Activated T-cell treated with anti-CD3 and anti-CD28 coated beads, Interleukin-2, amount 50 U/mL, for 4 hours (primary cell): ENCODE data around the gene PIKFYVE. TPM values are rescaled to one million over a fixed set of nuclear protein-coding genes. Genes with fewer than 3 reads are reported as not detected.
"Not testable (repeated sequence)": the region's sequence is repeated elsewhere in the genome, so short reads cannot be mapped to it uniquely, and the experiment has no call there.

ENCODE experiments used
- ATAC-seq, 2 donors: fragments of 200-7000 bp; cut with Tn5 transposase; one replicate each; pipeline ENCODE4 v1.10.0; 2021
- DNase-seq: peaks from one replicate; pipeline ENCODE4 v3.0.0-alpha.2; 2020
- H3K27me3 Mint-ChIP-seq: one replicate; pipeline ENCODE4 v1.8.0; 2021; ENCODE audit warnings: low read depth, mixed read lengths
- H3K36me3 Mint-ChIP-seq: one replicate; pipeline ENCODE4 v1.8.0; 2022; ENCODE audit warnings: mixed read lengths; ENCODE audit not compliant: insufficient read depth
- H3K4me1 Mint-ChIP-seq: one replicate; pipeline ENCODE4 v1.8.0; 2021; ENCODE audit warnings: low read depth, mixed read lengths
- H3K4me3 Mint-ChIP-seq: one replicate; pipeline ENCODE4 v1.8.0; 2021; ENCODE audit warnings: mild to moderate bottlenecking, moderate library complexity, mixed read lengths
- H3K9me3 Mint-ChIP-seq: one replicate; pipeline ENCODE4 v1.8.0; 2021; ENCODE audit warnings: mixed read lengths
- total RNA-seq, 3 donors: library from RNA; stranded (reverse); gene quantifications; one replicate each; pipeline ENCODE4 v1.2.1, GENCODE V29; 2021

PIKFYVE gene
- total RNA-seq, 3 donors from 2014 or later, result 13.1 to 14.8 (median 13.6) TPM

DNA sequence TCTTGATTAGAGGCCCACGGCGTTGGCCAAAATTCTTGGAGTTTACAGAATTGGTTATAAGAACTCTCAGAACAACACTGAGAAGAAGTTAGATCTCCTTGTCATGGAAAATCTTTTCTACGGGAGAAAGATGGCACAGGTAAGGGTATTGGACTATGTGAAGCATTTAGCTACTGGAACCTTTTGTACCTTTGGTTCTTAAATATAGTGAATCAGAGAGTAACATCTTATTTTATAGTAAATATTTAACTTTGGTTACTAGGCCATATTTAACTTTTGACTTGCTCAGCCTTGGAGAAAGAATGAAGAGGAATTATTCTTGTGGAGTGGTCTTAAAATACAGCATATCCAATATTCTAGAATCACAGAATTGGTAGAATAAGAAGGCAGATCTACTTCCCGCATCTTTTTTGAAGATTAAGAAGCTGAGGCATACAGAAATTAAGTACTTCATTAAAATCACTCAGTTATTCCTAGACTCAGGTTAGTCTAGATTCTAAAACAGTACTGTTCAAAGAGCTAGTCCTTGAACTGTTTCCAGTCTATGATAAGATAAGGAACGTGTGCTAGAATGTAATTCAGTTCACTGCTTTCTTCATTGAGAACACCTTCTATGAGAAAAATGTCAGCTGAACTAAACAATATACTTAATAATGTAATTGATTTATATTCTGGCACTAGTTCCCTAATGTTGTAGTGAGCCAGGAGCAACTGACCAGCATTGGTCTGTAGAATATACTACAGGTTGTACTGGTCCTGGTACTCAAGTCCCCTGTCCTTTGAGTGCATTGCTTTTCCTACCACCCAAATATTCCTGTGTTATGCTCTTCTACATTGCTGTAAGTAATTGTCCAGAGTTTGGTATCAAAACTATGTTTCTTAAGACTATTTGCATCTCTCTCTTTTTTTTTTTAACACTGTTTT is 86.9 kb downstream of the PIKFYVE start:
- Mint-ChIP-seq H3K4me3 (no peak overlapping the region), H3K36me3 (peaks cover 27% of the 10 kb centered on the region), H3K27me3 (no peaks in the 10 kb centered on the region), H3K4me1 (peaks cover 2% of the 10 kb centered on the region), H3K9me3 (no peaks in the 10 kb centered on the region)
- DNase-seq (no peak), ATAC-seq (no peak)

- H3K4me3 Mint-ChIP-seq, result no peak overlapping the region
- no peak for DNase-seq
- H3K4me1 Mint-ChIP-seq, result peaks cover 4% of the 10 kb centered on the region
- no peaks in the 10 kb centered on the region for H3K27me3 Mint-ChIP-seq
- peaks cover 30% of the 10 kb centered on the region for H3K36me3 Mint-ChIP-seq
- no peak for ATAC-seq
- no peaks in the 10 kb centered on the region for H3K9me3 Mint-ChIP-seq
Observed at GRCh38 chr2:208354964-208355381, 88.9 kb downstream of the PIKFYVE start.

DNA sequence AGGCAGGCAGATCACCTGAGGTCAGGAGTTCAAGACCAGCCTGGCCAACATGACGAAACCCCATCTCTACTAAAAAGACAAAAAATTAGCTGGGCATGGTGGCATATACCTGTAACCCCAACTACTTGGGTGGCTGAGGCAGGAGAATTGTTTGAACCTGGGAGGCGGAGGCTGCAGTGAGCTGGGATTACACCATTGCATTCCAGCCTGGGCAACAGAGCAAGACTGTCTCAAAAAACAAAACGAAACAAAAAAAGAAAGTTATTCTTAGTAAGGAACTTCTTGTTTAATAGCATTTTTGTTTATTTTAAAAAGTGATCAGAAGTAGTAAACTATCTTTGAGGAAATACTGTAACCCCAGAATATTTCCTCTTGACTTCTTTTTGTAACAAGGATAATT is 90.4 kb downstream of the PIKFYVE start:
- not testable (repeated sequence) for H3K9me3 Mint-ChIP-seq, H3K27me3 Mint-ChIP-seq, H3K4me1 Mint-ChIP-seq, H3K4me3 Mint-ChIP-seq, ATAC-seq, DNase-seq
- peaks cover 21% of the 10 kb centered on the region for H3K36me3 Mint-ChIP-seq

DNA sequence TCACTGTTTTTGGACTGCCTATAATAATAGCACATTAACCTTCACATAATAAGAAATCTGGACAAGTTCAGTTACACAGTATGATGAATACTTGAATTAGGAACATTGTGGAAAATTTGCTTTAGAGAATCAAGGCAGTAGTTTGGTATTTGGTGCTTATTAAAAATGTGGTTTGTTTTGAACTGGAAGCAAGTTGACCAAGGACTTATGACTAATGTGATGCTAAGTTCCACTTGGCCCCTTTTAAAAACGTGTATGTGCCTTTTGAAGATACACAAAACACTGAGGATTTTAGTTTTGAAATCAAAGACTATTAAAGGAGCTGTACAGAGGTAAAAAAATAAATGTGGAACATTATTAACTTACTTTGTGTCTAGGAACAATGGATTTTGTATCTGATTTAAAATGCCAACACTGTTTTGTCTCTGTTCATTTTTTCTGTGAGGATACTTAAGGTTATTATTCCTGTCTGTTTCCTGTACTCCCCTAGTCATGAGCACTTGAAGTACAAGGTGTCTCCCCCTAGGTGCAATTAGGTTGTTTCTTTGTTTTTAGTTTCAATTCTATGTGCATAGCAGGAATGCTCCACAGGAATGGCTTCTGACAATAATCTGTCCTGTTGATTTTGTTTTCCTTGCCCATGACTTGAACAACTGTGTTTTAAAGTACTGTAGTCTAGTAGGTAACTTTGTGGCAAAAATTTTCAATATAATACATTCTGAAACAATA is 91.0 kb downstream of the PIKFYVE start:
- H3K4me1 Mint-ChIP-seq, result peaks cover 4% of the 10 kb centered on the region
- no peaks in the 10 kb centered on the region for H3K27me3 Mint-ChIP-seq
- ATAC-seq, result no peak
- H3K4me3 Mint-ChIP-seq, result no peak overlapping the region
- no peak for DNase-seq
- peaks cover 17% of the 10 kb centered on the region for H3K36me3 Mint-ChIP-seq
- H3K9me3 Mint-ChIP-seq, result no peaks in the 10 kb centered on the region

DNA sequence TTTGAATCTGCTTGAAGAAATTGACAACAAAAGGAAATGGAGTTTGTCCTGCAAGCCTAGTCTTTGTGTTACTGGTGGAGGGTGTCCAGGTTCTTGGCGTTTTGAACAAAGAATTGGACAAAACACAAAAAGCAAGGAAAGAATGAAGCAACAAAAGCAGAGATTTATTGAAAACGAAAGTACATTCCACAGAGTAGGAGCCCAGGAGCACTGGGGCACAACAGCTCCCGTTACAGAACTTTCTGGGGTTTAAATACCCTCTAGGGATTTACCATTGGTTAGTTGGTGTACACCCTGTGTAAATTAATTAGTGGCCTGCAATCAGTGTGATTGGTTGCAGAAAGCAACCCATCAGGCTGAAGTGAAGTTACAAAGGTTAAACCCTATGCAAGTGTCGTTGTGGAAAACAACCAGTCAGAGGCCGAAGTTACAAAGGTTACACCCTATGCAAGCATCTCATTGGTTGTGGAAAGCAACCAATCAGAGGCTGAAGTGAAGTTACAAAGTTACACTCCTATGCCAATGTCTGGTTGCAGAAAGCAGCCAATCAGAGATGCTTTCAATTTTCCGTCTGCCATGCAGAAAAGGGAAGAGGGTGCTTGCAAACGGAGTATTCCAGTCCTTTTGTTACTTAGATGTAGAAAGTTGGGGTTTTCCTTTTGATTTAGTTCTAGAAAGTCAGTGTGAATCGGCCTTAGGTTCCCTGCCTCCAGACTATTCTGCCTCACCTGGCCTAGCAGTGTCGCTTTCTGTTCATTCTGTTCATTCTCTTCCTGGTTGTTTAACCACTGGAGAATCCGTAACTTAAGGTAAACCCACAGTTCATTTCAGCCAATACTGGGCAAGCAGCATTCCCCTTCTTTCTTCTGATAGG is 92.9 kb downstream of the PIKFYVE start:
- Mint-ChIP-seq H3K27me3 (no peaks in the 10 kb centered on the region), H3K4me3 (no peak overlapping the region), H3K4me1 (peaks cover 9% of the 10 kb centered on the region), H3K36me3 (peaks cover 11% of the 10 kb centered on the region), H3K9me3 (no peaks in the 10 kb centered on the region)
- DNase-seq, result no peak
- no peak for ATAC-seq

DNA sequence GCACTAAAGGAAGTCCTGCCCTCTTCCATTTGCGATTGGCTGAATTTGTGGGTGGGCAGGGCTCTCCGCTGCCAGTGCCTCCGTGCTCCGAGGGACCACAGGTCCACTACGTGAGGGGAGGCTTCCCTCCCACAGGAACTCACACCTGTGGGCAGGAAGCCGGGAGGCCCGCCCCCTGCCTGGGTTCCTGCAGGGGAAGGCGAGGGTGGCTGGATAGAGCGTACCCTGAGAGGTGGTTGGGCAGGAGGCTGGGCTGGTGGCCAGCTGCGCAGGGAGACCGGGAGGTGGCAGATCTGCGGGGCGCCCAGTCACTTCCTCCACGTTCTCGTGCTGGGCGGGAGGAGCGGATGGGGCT is 93.6 kb downstream of the PIKFYVE start:
- Mint-ChIP-seq H3K4me1 (peaks cover 13% of the 10 kb centered on the region), H3K36me3 (peaks cover 11% of the 10 kb centered on the region), H3K9me3 (peaks cover 4% of the 10 kb centered on the region), H3K27me3 (no peaks in the 10 kb centered on the region), H3K4me3 (no peak overlapping the region)
- no peak for ATAC-seq
- DNase-seq, result no peak

DNA sequence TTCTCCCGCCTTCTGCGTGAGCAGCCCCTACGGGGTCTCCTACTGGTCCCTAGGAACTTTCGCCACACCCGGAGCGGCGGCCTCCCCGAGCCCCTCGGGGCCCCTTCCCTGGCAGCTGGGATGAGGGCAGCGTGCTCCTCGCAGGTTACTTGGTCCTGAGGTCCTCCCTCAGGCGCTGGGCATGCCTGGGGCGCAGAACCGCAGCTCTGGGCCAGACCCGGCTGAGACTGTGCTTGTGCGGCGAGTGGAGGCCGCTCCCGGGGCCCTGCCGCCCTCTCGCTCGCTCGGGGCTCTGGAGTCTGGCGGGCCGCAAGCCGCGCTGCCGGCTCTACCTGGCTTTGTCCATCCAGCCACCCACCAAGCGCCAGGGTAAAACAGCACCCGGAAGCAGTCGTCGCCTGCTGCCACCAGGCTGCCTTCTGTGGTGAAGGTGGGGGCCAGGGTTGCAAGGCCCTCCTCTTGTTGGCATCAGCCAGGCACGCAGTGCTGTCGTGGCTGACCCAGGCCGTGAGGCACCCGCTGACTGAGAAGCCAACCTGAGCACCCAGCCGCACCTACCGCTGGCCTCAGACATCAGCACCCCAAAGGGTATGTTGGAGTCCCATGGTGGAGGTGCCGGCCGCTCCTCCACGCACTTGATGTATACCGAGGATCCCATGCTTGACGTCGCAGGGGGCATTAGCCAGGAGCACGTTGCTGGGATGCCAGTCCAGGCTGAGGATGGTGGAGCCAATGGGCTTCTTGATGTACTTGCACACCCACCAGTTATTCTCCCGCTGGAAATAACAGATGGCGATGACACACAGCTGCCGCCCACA is 94.4 kb downstream of the PIKFYVE start:
- no peak for ATAC-seq
- no peak overlapping the region for H3K4me3 Mint-ChIP-seq
- peaks cover 8% of the 10 kb centered on the region for H3K36me3 Mint-ChIP-seq
- no peaks in the 10 kb centered on the region for H3K27me3 Mint-ChIP-seq
- H3K4me1 Mint-ChIP-seq, result peaks cover 13% of the 10 kb centered on the region
- H3K9me3 Mint-ChIP-seq, result peaks cover 11% of the 10 kb centered on the region
- no peak for DNase-seq

GRCh38 chr2:208361077-208361441 is 95.0 kb downstream of the PIKFYVE start:
- peaks cover 11% of the 10 kb centered on the region for H3K9me3 Mint-ChIP-seq
- peaks cover 13% of the 10 kb centered on the region for H3K4me1 Mint-ChIP-seq
- DNase-seq (no peak), ATAC-seq (no peak)
- H3K36me3 Mint-ChIP-seq, result peaks cover 8% of the 10 kb centered on the region
- no peak overlapping the region for H3K4me3 Mint-ChIP-seq
- no peaks in the 10 kb centered on the region for H3K27me3 Mint-ChIP-seq

DNA sequence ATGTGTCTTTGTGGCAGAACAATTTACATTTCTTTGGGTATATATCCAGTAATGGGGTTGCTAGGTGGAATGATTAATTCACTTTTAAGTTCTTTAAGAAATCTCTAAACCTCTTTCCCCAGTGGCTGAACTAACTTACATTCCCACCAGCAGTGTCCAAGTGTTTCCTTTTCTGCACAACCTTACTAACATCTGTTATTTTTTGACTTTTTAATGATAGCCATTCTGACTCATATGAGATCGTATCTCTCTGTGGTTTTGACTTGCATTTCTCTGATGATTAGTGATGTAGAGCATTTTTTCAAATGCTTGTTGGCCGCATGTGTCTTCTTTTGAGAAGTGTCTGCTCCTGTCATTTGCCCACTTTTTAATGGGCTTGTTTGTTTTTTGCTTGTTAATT is 97.4 kb downstream of the PIKFYVE start:
- Mint-ChIP-seq H3K9me3 (peaks cover 11% of the 10 kb centered on the region), H3K36me3 (peaks cover 8% of the 10 kb centered on the region), H3K4me3 (no peak overlapping the region), H3K4me1 (peaks cover 11% of the 10 kb centered on the region), H3K27me3 (peaks cover 2% of the 10 kb centered on the region)
- DNase-seq (no peak), ATAC-seq (no peak)

DNA sequence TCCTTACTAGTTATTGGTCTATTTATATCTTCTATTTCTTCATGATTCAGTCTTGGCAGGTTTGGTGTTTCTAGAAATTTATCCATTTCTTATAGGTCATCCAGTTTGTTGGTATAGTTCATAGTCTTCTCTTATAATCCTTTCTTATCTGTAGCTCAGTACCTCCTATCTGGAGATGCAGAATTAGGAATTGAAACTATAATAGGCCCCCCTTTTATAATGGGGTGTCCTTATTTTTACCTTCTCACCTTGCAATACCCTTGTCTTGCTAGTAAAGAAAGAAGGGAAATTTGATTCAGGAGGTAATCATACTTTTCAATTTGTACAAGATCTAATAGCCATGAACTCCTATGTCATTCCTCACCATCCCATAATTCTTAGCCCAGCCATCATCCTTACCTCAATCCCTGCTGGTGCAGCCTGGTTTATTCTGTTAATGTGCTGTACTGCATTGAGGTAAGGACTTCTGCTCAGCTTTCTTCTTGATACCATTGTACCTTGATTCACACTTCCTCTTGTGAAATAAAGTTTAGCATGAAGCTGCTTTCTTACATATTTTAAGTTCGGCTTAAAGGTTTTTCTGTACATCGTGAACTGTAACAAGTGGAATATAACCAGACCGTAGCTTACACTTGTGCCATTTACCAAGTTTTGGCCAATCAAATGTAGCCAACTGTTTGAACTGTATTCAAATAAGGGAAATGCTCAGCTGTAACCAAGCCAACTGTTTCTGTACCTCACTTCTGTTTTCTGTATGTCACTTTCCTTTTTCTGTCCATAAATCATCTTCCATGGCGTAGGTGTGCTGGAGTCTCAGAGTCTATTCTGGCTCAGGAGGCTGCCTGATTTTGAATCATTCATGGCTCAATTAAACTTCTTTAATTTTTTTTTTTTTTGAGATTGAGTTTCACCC is 100.4 kb downstream of the PIKFYVE start:
- H3K9me3 Mint-ChIP-seq, result peaks cover 11% of the 10 kb centered on the region
- peaks cover 10% of the 10 kb centered on the region for H3K4me1 Mint-ChIP-seq
- no peak overlapping the region for H3K4me3 Mint-ChIP-seq
- DNase-seq (no peak), ATAC-seq (no peak)
- peaks cover 4% of the 10 kb centered on the region for H3K27me3 Mint-ChIP-seq
- no peaks in the 10 kb centered on the region for H3K36me3 Mint-ChIP-seq

- ATAC-seq, result no peak
- Mint-ChIP-seq H3K4me3 (no peak overlapping the region), H3K4me1 (peaks cover 4% of the 10 kb centered on the region), H3K9me3 (peaks cover 11% of the 10 kb centered on the region), H3K36me3 (no peaks in the 10 kb centered on the region), H3K27me3 (peaks cover 4% of the 10 kb centered on the region)
- no peak for DNase-seq
Observed at GRCh38 chr2:208369091-208369490, 103.0 kb downstream of the PIKFYVE start.

- H3K4me3 Mint-ChIP-seq, result no peak overlapping the region
- ATAC-seq, result no peak
- no peaks in the 10 kb centered on the region for H3K4me1 Mint-ChIP-seq
- no peak for DNase-seq
- H3K36me3 Mint-ChIP-seq, result no peaks in the 10 kb centered on the region
- no peaks in the 10 kb centered on the region for H3K9me3 Mint-ChIP-seq
- peaks cover 4% of the 10 kb centered on the region for H3K27me3 Mint-ChIP-seq
Observed at GRCh38 chr2:208370881-208371633, 105.0 kb downstream of the PIKFYVE start.
